HG03097 (cell line): Measurements from ENCODE around the gene OR1S1.
"Not testable (repeated sequence)": the region's sequence is repeated elsewhere in the genome, so short reads cannot be mapped to it uniquely, and the experiment has no call there.

Source experiments
- ATAC-seq: cut with Tn5 transposase; IDR thresholded peaks from one replicate; pipeline ENCODE4 v1.9.1; 2021; ENCODE audit not compliant: unreplicated experiment, low FRiP score

The OR1S1 gene

GRCh38 chr11:58212420-58212819 is at the start of gene OR1S1:
Gene OR1S1, plus strand, starts transcription at chr11:58212720.
- not testable (repeated sequence) for ATAC-seq

DNA sequence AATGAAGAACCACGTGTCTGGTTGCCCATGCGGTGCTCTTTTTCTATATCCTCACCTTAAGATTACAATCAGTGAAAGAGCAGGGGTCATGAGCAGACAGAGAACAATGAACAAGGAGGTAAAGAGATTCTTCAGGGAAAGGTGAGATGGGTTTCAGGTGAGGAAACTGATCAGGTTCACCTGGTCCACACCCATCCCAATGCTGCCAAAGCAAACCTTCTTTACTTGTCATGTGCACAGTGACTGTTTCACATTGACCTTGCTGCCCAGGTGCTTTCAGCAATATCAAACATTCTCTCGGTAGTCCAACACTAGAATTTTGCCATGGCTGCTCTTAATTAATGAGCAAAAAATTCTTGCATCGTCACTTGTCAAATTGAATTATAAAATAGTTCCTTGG is 48.1 kb upstream of the OR1S1 start:
- ATAC-seq, result no peak

- ATAC-seq, result no peak
Measured at GRCh38 chr11:58164990-58165389, 47.5 kb upstream of the OR1S1 start.

DNA sequence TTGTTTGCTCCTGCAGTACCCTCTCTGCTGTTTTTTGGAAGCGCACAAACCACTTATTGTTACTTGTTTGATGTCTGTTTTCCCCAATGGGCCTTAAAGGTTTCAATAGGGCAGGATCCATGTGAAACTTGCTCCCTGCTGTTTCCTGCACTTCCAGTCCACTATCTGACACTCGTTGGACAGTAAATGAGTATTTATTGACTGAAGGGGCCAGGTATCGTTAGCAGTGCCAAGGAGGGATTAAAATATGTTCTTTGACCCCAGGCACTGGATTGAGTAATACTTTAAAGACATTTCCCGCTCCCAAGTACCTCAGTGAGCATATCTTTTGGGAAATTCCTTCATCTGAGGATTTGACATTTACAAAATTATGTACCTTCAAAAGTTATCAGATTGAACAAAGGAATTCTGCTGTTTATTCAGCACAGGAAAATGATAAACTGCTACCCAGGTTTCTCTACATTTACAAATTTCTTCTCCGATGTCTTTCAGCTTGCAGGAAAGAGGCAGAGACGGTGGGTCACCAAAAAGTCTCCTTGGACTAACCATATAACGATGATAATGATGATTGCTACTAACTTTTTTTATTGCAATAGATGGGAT is 46.9 kb upstream of the OR1S1 start:
- no peak for ATAC-seq

DNA sequence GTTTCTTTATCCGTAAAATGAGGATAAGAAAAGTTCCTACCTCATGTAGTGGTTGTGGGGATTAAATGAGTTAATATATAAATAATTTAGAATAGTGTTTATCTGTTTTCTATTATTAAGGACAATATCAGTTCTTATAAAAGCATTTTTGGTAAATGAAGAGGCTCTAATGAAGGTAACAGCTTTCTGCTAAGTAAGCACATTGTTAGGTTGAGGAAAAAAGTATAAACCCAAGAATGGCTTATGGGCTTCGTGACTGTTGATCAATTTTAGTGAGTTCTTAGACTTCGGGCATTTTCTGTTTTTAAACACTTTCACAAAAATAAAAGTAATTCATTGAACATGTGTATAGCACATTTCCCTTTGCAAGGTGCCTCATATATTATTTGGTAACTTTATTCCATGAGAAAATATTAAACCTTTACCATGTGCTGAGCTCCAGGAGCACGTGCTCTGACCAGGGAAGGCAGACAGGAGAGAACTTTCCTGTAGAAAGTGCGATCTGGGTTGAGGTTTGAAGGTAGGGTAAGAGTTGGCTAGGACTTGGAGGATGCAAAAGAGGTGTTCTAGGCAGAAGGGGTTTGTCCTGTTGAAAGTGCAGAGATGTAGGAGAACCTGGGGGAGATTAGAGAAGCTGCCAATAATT is 35.0 kb upstream of the OR1S1 start:
- no peak for ATAC-seq

GRCh38 chr11:58178444-58178843 is 34.1 kb upstream of the OR1S1 start:
- no peak for ATAC-seq

DNA sequence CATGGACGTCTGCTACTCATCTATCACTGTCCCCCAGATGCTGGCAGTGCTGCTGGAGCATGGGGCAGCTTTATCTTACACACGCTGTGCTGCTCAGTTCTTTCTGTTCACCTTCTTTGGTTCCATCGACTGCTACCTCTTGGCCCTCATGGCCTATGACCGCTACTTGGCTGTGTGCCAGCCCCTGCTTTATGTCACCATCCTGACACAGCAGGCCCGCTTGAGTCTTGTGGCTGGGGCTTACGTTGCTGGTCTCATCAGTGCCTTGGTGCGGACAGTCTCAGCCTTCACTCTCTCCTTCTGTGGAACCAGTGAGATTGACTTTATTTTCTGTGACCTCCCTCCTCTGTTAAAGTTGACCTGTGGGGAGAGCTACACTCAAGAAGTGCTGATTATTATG is 32.9 kb upstream of the OR1S1 start:
- ATAC-seq, result no peak

GRCh38 chr11:58186938-58187337 is 25.6 kb upstream of the OR1S1 start:
- ATAC-seq, result no peak

- no peak for ATAC-seq
Measured at GRCh38 chr11:58188770-58189169, 23.8 kb upstream of the OR1S1 start, which contains the start of gene OR9Q2. Gene OR9Q2, plus strand, starts transcription at chr11:58189070. Its CDS starts 1,421 bp downstream, at chr11:58190491.

DNA sequence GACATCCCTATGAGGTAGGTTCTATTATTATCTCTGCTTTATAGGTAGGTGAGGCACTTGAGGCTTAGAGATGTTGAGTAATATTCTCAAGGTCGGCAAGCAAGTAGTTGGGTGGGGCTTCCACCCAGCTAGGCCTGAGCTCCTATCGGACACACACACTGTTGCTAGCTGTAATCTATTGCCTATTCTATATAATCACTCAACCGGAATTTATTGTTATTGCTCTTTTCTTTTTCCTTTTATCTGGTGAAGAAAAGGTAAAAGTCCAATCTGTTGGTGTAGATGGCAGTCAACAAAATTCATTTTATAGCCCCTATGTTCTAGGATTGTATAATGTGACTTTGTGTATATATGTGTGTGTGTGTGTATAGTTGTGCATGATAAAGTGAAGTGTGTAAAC is 20.3 kb upstream of the OR1S1 start:
- no peak for ATAC-seq

- ATAC-seq, result no peak
Measured at GRCh38 chr11:58193391-58193790, 19.1 kb upstream of the OR1S1 start.

DNA sequence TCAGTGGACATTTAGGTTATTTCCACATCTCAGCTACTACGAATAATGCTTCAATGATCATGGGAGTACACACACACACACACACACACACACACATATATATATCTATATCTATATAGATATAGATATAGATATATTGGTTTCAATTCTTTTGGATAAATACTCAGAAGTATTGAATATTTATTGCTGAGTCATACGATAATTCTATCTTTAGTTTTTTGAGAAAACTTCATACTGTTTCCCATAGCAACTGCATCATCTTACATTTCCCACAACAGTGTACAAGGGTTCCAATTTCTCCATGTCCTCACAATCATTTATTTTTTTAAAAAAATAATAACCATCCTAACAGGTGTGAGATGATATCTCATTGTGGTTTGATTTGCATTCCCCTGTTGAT is 16.6 kb upstream of the OR1S1 start:
- no peak for ATAC-seq

GRCh38 chr11:58199271-58199670 is 13.2 kb upstream of the OR1S1 start:
- ATAC-seq, result no peak

GRCh38 chr11:58204042-58204441 is 8.5 kb upstream of the OR1S1 start, which contains the start of gene OR1S2:
Gene OR1S2, minus strand, starts transcription at chr11:58204142. Its CDS starts 0 bp downstream, at chr11:58204142.
- ATAC-seq, result no peak

- no peak for ATAC-seq
Measured at GRCh38 chr11:58216476-58216875, 4.0 kb downstream of the OR1S1 start.

- no peak for ATAC-seq
Measured at GRCh38 chr11:58222721-58223120, 10.2 kb downstream of the OR1S1 start.

DNA sequence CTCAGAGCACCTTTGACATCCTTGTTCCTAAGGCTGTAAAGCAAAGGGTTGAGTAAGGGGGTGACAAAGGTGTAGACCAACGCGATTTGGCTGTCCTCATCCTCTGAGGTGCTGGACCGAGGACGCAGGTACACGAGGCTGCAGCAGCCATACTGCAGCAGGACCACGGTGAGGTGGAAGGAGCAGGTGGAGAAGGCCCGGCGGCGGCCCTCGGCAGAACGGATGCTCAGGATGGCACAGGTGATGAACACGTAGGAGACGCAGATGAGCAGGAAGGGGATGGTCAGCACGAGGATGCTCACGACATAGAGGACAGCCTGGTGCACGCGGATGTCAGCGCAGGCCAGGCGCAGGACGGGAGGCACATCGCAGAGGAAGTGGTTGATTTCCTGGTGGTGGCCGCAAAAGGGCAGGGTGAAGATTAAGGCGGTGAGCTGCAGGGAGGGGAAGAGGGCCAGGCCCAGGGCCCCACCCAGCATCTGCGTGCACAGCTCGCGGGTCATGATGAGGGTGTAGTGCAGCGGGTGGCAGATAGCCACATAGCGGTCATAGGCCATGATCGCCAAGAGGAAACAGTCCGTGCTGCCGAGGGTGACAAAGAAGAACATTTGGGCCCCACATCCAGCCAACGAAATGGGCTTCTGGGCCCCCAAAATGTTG is 15.6 kb downstream of the OR1S1 start:
- ATAC-seq, result no peak

DNA sequence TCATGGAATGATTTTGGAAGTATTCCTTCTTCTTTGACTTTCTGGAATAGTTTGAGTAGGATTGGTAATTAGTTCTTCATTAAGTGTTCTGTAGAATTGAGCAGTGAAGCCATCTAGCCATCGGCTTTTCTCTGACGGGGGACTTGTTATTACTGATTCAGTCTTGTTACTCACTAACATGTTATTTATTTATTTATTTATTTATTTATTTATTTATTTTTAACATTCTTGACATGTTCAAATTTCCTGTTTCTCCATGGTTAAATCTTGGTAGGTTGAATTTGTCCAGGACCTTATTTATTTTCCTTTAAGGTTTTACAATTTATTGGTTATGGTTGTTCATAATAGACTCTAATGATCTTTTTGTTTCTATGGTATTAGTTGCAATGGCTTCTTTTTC is 31.4 kb downstream of the OR1S1 start:
- ATAC-seq, result no peak

- ATAC-seq, result no peak
Measured at GRCh38 chr11:58254936-58255335, 42.4 kb downstream of the OR1S1 start.

DNA sequence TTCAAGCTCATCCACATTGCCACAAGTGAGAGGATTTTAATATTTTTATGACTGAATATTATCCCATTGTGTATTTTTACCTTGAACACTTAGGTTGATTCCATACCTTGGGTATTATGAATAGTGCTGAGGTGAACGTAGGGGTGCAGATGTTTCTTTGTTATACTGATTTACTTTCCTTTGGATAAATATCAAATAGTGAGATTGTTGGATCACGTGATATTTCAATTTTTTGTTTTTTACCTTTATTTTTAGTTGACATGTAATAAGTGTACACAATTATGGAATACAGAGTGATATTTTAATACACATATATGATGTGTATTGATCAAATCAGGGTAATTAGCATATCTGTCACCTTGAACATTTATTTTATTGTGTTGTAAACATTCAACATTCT is 47.5 kb downstream of the OR1S1 start:
- ATAC-seq, result no peak
